ENCODE data around the gene SLC25A31.

DNA sequence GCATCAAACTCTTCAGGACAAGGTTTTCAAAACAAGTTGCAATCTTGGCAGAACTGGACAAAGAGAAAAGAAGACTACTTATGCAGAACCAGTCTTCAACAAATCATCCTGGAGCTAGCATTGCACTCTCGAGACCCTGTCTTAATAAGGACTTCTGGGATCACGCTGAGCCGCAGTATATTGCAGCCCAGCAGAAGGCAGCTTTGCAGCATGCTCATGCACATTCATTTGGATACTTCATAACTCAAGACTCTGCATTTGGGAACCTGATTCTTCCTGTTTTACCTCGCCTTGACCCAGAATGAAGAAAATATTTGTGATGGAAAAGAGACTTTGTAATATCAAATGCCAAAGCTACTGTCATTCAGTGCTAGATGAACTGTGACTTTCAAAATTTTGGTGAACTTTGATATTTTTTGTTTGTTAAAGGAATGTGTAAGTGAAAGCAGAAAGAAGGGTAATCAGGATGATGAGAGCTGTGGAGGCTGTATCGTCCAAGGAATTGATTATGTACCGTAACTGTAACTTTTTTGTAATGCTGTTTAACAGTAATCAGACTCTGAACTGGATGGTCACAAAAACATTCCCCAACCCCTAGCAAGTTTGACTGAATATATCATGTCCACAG is 79.1 kb downstream of the SLC25A31 start:
- TF ChIP-seq TAF1 (IDR thresholded peaks at IDR 0.05; ENCODE audit: low read depth, low read length) (no peak), POLR2AphosphoS5 (IDR thresholded peaks at IDR 0.05; ENCODE audit: low read depth, low read length) (no peak)

Measured in GM12891 (cell line).